ENCODE measurements around the gene RPS6KA2. TPM values are rescaled to one million over a fixed set of nuclear protein-coding genes. Genes with fewer than 3 reads are reported as not detected.

The RPS6KA2 gene
- total and polyA plus RNA-seq, 9 donors: 24.4 to 75.5 (median 48.1) TPM

DNA sequence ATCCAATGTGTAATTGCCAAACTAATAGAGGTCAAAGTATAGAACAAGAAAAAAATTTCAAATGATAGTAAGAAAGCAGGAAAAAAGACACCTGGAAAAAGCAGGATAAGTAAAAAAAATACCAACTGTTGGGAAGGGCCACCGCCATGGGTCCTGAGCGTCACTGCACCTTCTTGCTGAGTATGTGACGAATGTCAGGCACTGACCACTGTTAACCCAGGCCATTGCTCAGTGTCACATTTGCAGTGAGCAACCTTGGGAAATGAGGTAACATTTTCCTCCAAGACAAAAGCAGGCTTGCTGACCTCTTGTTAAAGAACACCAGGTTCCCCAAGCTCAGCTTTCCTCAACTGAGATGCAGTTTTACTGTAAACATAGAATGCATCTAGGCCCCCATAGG lies 15.6 kb upstream of the RPS6KA2 start:
- no peaks in the 10 kb centered on the region for H3K27me3 ChIP-seq
- intact Hi-C loops (cut with DNase I): no loop called here
- no peak overlapping the region for H3K27ac ChIP-seq
- no peak overlapping the region for H3K4me3 ChIP-seq
- H3K4me1 ChIP-seq (ENCODE audit: insufficient read depth): peaks cover 1% of the 10 kb centered on the region
- no peak for DNase-seq
- H3K36me3 ChIP-seq: no peaks in the 10 kb centered on the region
- no peaks in the 10 kb centered on the region for H3K9me3 ChIP-seq
- WGBS, 3 donors: 91 to 95% (median 92%) methylated on average over 3 of the region's 3 CpGs
- no peak for TF ChIP-seq EP300 (IDR thresholded peaks at IDR 0.05)
- TF ChIP-seq, protein P1, sequence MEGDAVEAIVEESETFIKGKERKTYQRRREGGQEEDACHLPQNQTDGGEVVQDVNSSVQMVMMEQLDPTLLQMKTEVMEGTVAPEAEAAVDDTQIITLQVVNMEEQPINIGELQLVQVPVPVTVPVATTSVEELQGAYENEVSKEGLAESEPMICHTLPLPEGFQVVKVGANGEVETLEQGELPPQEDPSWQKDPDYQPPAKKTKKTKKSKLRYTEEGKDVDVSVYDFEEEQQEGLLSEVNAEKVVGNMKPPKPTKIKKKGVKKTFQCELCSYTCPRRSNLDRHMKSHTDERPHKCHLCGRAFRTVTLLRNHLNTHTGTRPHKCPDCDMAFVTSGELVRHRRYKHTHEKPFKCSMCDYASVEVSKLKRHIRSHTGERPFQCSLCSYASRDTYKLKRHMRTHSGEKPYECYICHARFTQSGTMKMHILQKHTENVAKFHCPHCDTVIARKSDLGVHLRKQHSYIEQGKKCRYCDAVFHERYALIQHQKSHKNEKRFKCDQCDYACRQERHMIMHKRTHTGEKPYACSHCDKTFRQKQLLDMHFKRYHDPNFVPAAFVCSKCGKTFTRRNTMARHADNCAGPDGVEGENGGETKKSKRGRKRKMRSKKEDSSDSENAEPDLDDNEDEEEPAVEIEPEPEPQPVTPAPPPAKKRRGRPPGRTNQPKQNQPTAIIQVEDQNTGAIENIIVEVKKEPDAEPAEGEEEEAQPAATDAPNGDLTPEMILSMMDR (IDR thresholded peaks at IDR 0.05): no peak

DNA sequence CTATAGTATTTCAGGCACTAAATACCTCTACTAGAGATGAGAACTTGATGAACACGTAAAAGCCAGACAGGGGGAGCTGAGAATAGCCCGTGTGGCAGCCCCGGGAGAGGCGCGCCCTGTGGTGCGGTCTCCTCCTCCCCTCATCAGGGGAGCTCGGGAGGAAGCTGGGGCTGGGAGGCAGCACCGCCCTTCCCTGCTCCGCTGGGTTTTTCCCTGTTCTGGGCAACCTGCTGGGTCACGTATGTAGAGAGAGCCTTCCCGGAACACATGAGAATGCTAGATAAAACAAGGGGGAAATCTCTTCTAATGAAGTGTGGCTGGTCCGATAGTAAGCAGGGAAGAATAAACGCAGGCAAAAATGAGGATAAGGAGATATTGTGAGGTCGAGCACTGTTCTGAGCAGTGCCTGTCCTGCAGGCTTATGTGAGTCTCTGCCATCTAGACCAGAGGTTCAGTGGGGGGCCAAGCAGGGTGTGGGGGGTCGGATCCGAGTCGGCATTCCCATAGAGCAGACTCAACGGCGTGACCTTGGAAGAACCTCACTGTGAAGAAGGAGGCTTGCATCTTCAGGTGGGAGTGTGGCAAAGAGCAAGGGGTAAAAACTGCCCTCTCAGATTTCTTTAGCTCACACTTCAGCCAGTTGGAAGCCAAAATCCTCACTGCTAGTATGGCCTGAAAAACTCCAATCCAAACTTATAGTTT lies 13.4 kb upstream of the RPS6KA2 start:
- Histone ChIP-seq H3K4me3 (no peak overlapping the region), H3K9me3 (no peaks in the 10 kb centered on the region), H3K36me3 (no peaks in the 10 kb centered on the region), H3K4me1 (ENCODE audit: insufficient read depth) (peaks cover 4% of the 10 kb centered on the region), H3K27me3 (no peaks in the 10 kb centered on the region), H3K27ac (no peak overlapping the region)
- intact Hi-C loops (cut with DNase I): no loop called here
- DNase-seq: peak in 3 of 5 donors; percentile 45 to 55 (median 49)
- 9 to 12% (median 9%) methylated on average over 19 of the region's 19 CpGs for WGBS, 3 donors
- TF ChIP-seq, protein P1 (IDR thresholded peaks at IDR 0.05): no peak

DNA sequence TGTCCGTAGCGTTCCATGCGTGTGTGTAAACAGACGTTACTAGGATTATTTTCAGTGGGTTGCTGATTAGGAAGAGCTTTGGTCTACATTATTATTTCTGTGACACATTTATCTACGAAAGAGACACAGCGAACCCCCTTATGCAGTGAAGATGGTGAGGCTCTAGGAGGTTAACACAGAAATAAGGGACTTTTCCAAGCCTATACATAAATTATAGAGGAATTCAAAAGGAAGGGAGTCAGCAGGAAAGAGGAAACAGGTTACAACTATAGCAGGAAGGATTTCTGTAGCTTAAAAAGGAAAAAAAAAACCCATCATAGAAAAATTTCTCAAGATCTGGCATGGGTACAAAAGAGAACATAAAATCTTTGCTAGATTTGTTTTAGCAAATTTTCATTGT lies 12.9 kb upstream of the RPS6KA2 start:
- H3K4me3 ChIP-seq: no peak overlapping the region
- no peaks in the 10 kb centered on the region for H3K36me3 ChIP-seq
- TF ChIP-seq EP300 (IDR thresholded peaks at IDR 0.05): no peak
- TF ChIP-seq, protein P1 (IDR thresholded peaks at IDR 0.05): no peak
- TF ChIP-seq POLR2A (IDR thresholded peaks at IDR 0.05): no peak
- no peaks in the 10 kb centered on the region for H3K9me3 ChIP-seq
- H3K27me3 ChIP-seq: no peaks in the 10 kb centered on the region
- H3K4me1 ChIP-seq (ENCODE audit: insufficient read depth): peaks cover 4% of the 10 kb centered on the region
- DNase-seq: no peak
- intact Hi-C loops (cut with DNase I): no loop called here
- H3K27ac ChIP-seq: no peak overlapping the region
- WGBS, 3 donors: 64 to 72% (median 66%) methylated on average over 6 of the region's 6 CpGs

DNA sequence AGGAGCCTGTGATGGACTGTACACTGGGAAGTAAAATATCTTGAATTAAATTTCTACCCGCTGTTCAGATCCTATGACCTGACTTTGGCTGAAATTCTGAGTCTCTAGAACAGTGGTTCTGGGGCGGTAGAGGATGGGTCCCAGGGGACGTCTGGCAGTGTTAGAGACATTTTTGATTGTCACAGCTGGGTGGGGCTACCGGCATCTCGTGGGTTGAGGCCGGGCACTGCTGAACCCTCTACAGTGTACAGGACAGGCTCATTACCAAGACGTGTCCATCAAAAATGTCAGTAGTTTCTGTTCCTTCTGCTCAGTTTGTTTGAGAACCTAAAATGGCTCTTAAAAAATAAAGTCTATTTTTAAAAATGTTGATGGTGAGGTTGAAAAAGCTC lies 11.5 kb upstream of the RPS6KA2 start:
- TF ChIP-seq EP300 (IDR thresholded peaks at IDR 0.05): no peak
- TF ChIP-seq POLR2A (IDR thresholded peaks at IDR 0.05): no peak
- TF ChIP-seq, protein P1 (IDR thresholded peaks at IDR 0.05): no peak
- 81 to 92% (median 90%) methylated on average over 7 of the region's 7 CpGs for WGBS, 3 donors
- Histone ChIP-seq H3K9me3 (no peaks in the 10 kb centered on the region), H3K4me3 (no peak overlapping the region), H3K27ac (no peak overlapping the region), H3K27me3 (no peaks in the 10 kb centered on the region), H3K36me3 (no peaks in the 10 kb centered on the region), H3K4me1 (ENCODE audit: insufficient read depth) (peaks cover 4% of the 10 kb centered on the region)
- no peak for DNase-seq
- intact Hi-C loops (cut with DNase I): no loop called here
